ENCODE data around the gene UGT1A10. TPM values are rescaled to one million over a fixed set of nuclear protein-coding genes. Genes with fewer than 3 reads are reported as not detected.

The UGT1A10 gene
- total and polyA plus RNA-seq, 10 of the 15 experiments (the other 5 are each of a cell fraction or from before 2014, with no cell fraction given), result not detected

DNA sequence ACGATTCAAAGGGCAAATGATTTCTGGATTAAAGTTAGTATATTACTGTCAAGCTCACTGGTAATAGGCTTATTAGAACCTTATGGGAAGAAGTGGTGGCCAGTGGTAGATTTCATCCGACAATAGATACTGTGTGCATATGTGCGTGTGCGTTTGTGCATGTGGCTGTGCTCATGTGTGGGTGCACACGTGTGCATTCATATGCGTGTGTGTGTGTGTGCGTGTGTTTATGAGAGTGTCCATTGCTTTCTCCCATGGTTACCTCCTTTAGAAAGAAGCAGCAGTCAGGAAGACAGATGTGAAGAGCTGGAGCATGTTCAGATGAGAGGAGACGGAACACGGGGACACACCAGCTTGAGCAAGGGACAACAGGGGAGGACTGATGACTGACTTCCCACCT lies 133.0 kb downstream of the UGT1A10 start:
- ChIA-PET SMC1A (ENCODE audit: uncharacterized antibody, unreplicated experiment) (no interaction called here), CTCF (interaction anchor here (0.6 kb wide), 1 partner anchor 609 kb away, joined by 4 read pairs; no protein-coding TSS in a partner anchor), POLR2A (no interaction called here), RAD21 (ENCODE audit: unreplicated experiment) (interaction anchor here (0.9 kb wide), 1 partner anchor 51 kb away, joined by 3 read pairs; no protein-coding TSS in a partner anchor)
- Histone ChIP-seq H3K27me3 (replicated peaks in 1 of 2; ENCODE audit: control insufficient read depth in 2 of 2, insufficient read depth in 2 of 2, low read length in 1 of 2) (no peaks in the 10 kb centered on the region; a peak in 1 of 4 replicates), H3K36me3 (ENCODE audit: control insufficient read depth in 2 of 2, insufficient read depth in 2 of 2, low read length in 1 of 2) (no peaks in the 10 kb centered on the region), H2AFZ (ENCODE audit: control insufficient read depth, low read depth, low read length) (no peak overlapping the region), H3K27ac (ENCODE audit: control insufficient read depth, insufficient read depth) (no peak overlapping the region), H3K9ac (ENCODE audit: control insufficient read depth, insufficient read depth, low read length) (no peak overlapping the region), H3K79me2 (ENCODE audit: control insufficient read depth, insufficient read depth, low read length) (no peaks in the 10 kb centered on the region), H3K4me2 (ENCODE audit: control insufficient read depth, insufficient read depth) (no peak overlapping the region), H3K9me3 (replicated peaks; ENCODE audit: control insufficient read depth, insufficient read depth, low read length) (no peaks in the 10 kb centered on the region), H3K4me1 (ENCODE audit: control insufficient read depth, insufficient read depth, low read length) (no peaks in the 10 kb centered on the region), H4K20me1 (ENCODE audit: control insufficient read depth, insufficient read depth) (no peaks in the 10 kb centered on the region), H3K4me3 (no peak overlapping the region)
- 72% methylated on average over 9 of the region's 9 CpGs for WGBS (ENCODE audit: insufficient coverage, insufficient replicate concordance, low lambda C conversion rate, missing lambda C conversion rate)
- TF ChIP-seq MXI1 (IDR thresholded peaks at IDR 0.05; ENCODE audit: low read depth, low read length) (no peak), PML (IDR thresholded peaks at IDR 0.05; ENCODE audit: low read length) (no peak), MEF2A (IDR thresholded peaks at IDR 0.05; ENCODE audit: insufficient read depth, low read depth, low read length) (no peak), SIN3A (IDR thresholded peaks at IDR 0.05; ENCODE audit: low read depth, low read length) (no peak), SMC3 (IDR thresholded peaks at IDR 0.05; ENCODE audit: borderline replicate concordance, low read length) (no peak), YBX1 (IDR thresholded peaks at IDR 0.05) (no peak), FOXK2 (IDR thresholded peaks at IDR 0.05) (no peak), RAD21 (IDR thresholded peaks at IDR 0.05; ENCODE audit: insufficient read depth, low read depth, low read length) (no peak), GATAD2B (conservative IDR thresholded peaks at IDR 0.05; ENCODE audit: low read depth) (no peak), HDAC2 (IDR thresholded peaks at IDR 0.05) (no peak), SMARCA5 (IDR thresholded peaks at IDR 0.05) (no peak), SP1 (IDR thresholded peaks at IDR 0.05; ENCODE audit: low read depth, low read length) (no peak), TARDBP (IDR thresholded peaks at IDR 0.05; ENCODE audit: borderline replicate concordance) (no peak), DPF2 (IDR thresholded peaks at IDR 0.05) (no peak), ZNF24 (IDR thresholded peaks at IDR 0.05) (no peak)
- TF ChIP-seq, protein P1, sequence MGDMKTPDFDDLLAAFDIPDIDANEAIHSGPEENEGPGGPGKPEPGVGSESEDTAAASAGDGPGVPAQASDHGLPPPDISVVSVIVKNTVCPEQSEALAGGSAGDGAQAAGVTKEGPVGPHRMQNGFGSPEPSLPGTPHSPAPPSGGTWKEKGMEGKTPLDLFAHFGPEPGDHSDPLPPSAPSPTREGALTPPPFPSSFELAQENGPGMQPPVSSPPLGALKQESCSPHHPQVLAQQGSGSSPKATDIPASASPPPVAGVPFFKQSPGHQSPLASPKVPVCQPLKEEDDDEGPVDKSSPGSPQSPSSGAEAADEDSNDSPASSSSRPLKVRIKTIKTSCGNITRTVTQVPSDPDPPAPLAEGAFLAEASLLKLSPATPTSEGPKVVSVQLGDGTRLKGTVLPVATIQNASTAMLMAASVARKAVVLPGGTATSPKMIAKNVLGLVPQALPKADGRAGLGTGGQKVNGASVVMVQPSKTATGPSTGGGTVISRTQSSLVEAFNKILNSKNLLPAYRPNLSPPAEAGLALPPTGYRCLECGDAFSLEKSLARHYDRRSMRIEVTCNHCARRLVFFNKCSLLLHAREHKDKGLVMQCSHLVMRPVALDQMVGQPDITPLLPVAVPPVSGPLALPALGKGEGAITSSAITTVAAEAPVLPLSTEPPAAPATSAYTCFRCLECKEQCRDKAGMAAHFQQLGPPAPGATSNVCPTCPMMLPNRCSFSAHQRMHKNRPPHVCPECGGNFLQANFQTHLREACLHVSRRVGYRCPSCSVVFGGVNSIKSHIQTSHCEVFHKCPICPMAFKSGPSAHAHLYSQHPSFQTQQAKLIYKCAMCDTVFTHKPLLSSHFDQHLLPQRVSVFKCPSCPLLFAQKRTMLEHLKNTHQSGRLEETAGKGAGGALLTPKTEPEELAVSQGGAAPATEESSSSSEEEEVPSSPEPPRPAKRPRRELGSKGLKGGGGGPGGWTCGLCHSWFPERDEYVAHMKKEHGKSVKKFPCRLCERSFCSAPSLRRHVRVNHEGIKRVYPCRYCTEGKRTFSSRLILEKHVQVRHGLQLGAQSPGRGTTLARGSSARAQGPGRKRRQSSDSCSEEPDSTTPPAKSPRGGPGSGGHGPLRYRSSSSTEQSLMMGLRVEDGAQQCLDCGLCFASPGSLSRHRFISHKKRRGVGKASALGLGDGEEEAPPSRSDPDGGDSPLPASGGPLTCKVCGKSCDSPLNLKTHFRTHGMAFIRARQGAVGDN (IDR thresholded peaks at IDR 0.05), result no peak
- TF ChIP-seq, protein P2, sequence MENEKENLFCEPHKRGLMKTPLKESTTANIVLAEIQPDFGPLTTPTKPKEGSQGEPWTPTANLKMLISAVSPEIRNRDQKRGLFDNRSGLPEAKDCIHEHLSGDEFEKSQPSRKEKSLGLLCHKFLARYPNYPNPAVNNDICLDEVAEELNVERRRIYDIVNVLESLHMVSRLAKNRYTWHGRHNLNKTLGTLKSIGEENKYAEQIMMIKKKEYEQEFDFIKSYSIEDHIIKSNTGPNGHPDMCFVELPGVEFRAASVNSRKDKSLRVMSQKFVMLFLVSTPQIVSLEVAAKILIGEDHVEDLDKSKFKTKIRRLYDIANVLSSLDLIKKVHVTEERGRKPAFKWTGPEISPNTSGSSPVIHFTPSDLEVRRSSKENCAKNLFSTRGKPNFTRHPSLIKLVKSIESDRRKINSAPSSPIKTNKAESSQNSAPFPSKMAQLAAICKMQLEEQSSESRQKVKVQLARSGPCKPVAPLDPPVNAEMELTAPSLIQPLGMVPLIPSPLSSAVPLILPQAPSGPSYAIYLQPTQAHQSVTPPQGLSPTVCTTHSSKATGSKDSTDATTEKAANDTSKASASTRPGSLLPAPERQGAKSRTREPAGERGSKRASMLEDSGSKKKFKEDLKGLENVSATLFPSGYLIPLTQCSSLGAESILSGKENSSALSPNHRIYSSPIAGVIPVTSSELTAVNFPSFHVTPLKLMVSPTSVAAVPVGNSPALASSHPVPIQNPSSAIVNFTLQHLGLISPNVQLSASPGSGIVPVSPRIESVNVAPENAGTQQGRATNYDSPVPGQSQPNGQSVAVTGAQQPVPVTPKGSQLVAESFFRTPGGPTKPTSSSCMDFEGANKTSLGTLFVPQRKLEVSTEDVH (IDR thresholded peaks at IDR 0.05; ENCODE audit: low read depth, partially characterized antibody), result no peak
- TF ChIP-seq, protein P3, sequence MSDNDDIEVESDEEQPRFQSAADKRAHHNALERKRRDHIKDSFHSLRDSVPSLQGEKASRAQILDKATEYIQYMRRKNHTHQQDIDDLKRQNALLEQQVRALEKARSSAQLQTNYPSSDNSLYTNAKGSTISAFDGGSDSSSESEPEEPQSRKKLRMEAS (IDR thresholded peaks at IDR 0.05; ENCODE audit: low read depth, low read length), result no peak
- FAIRE-seq, result no peak
- in situ Hi-C loops (cut with MboI), result no loop called here
- no peak for ATAC-seq
- no TSS peak for BruUV-seq (replicated peaks)
- intact Hi-C loops (cut with micrococcal nuclease; ENCODE audit: unreplicated experiment), result no loop called here
- DNase-seq (ENCODE audit: low read depth, low spot score), result no peak

Measured in GM12878 (cell line).